ENCODE results near the gene TCF25.

- TF ChIP-seq CTCF (IDR thresholded peaks at IDR 0.05) = no peak
- peak in 2 of 4 donors; percentile 43 to 75 for TF ChIP-seq POLR2A (IDR thresholded peaks at IDR 0.05)
These were observed 49.7 kb downstream of the TCF25 start, which contains the start of gene TUBB3 for GRCh38 chr16:89922884-89923639.

Data from esophagus squamous epithelium (tissue), 4 donors.